Activated naive CD4-positive, alpha-beta T cell (primary cell): Measurements from ENCODE around the gene TSPAN19.

Source experiments
- DNase-seq, 4 experiments: peaks; one replicate each; lab custom pipeline; 2025; lab: John Stamatoyannopoulos, UW

The TSPAN19 gene

GRCh38 chr12:85000729-85001128 lies 35.3 kb downstream of the TSPAN19 start:
- no peak for DNase-seq

- no peak for DNase-seq
These were observed 37.7 kb downstream of the TSPAN19 start for GRCh38 chr12:84998341-84998740.

- no peak for DNase-seq
These were observed 39.3 kb downstream of the TSPAN19 start for GRCh38 chr12:84996759-84997158.

GRCh38 chr12:84995641-84996040 lies 40.4 kb downstream of the TSPAN19 start:
- no peak for DNase-seq

GRCh38 chr12:84994426-84994825 lies 41.7 kb downstream of the TSPAN19 start:
- no peak for DNase-seq

GRCh38 chr12:84986586-84986985 lies 49.5 kb downstream of the TSPAN19 start:
- DNase-seq, result no peak

- no peak for DNase-seq
These were observed 50.0 kb downstream of the TSPAN19 start for GRCh38 chr12:84986117-84986516.

GRCh38 chr12:84983289-84983688 lies 52.8 kb downstream of the TSPAN19 start:
- DNase-seq, result no peak

GRCh38 chr12:84982888-84983287 lies 53.2 kb downstream of the TSPAN19 start:
- DNase-seq, result no peak

- no peak for DNase-seq
These were observed 57.2 kb downstream of the TSPAN19 start for GRCh38 chr12:84978921-84979320.

GRCh38 chr12:84976133-84976532 lies 59.9 kb downstream of the TSPAN19 start:
- no peak for DNase-seq

GRCh38 chr12:84974155-84974815 lies 61.8 kb downstream of the TSPAN19 start:
- DNase-seq, result no peak

GRCh38 chr12:84973026-84973425 lies 63.1 kb downstream of the TSPAN19 start:
- DNase-seq, result no peak

- no peak for DNase-seq
These were observed 66.9 kb downstream of the TSPAN19 start for GRCh38 chr12:84969226-84969625.
